Measurements from ENCODE around the gene KEAP1.

KEAP1 gene

DNA sequence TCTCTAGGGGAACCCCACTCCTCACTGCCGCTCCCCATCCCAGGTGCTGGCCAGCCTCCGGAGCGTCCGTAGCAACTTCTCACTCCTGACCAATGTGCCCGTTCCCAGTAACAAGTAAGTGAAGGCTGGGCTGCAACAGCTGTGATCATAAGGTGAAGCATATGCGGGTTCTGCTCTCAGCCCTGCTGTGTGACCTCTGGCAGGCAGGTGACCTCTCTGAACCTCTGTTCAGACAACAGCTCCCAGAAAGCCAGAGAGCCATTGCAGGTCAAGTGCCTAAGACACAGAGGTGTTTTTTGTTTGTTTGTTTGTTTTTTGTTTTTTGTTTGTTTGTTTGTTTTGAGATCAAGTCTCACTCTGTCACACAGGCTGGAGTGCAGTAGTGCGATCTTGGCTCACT, 54.1 kb downstream of the KEAP1 start:
- Histone ChIP-seq H3K36me3 (peaks cover 6% of the 10 kb centered on the region; the same call in 1 of the 2 replicates), H3K27me3 (ENCODE audit: insufficient read depth, low read depth, severe bottlenecking) (no peaks in the 10 kb centered on the region), H3K4me3 (ENCODE audit: low read depth, low read length) (no peak overlapping the region), H3K9me3 (ENCODE audit: severe bottlenecking) (no peaks in the 10 kb centered on the region), H3K27ac (no peak overlapping the region)
- TF ChIP-seq, protein P1, sequence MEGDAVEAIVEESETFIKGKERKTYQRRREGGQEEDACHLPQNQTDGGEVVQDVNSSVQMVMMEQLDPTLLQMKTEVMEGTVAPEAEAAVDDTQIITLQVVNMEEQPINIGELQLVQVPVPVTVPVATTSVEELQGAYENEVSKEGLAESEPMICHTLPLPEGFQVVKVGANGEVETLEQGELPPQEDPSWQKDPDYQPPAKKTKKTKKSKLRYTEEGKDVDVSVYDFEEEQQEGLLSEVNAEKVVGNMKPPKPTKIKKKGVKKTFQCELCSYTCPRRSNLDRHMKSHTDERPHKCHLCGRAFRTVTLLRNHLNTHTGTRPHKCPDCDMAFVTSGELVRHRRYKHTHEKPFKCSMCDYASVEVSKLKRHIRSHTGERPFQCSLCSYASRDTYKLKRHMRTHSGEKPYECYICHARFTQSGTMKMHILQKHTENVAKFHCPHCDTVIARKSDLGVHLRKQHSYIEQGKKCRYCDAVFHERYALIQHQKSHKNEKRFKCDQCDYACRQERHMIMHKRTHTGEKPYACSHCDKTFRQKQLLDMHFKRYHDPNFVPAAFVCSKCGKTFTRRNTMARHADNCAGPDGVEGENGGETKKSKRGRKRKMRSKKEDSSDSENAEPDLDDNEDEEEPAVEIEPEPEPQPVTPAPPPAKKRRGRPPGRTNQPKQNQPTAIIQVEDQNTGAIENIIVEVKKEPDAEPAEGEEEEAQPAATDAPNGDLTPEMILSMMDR (IDR thresholded peaks at IDR 0.05; ENCODE audit: low read depth, low read length): no peak
- no peak for DNase-seq

DNA sequence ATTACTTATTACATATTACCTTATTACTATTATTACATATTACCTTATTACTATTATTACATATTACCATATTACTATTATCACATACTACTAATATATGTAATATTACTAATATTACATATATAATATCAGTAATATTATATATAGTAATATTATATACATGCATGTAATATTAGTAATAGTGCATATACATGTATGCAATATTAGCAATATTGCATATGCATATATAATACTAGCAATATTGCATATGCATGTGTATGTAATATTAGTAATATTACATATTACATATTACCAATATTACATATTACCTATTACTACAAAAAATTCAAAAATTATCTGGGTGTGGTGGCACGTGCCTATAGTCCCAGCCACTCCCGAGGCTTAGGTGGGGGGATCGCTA, 60.5 kb downstream of the KEAP1 start:
- no peaks in the 10 kb centered on the region for H3K36me3 ChIP-seq
- H3K27ac ChIP-seq: no peak overlapping the region
- H3K9me3 ChIP-seq (ENCODE audit: severe bottlenecking): no peaks in the 10 kb centered on the region
- H3K4me3 ChIP-seq (ENCODE audit: low read depth, low read length): no peak overlapping the region
- no peak for DNase-seq
- TF ChIP-seq, protein P1 (IDR thresholded peaks at IDR 0.05; ENCODE audit: low read depth, low read length): no peak
- no peaks in the 10 kb centered on the region for H3K27me3 ChIP-seq (ENCODE audit: insufficient read depth, low read depth, severe bottlenecking)

DNA sequence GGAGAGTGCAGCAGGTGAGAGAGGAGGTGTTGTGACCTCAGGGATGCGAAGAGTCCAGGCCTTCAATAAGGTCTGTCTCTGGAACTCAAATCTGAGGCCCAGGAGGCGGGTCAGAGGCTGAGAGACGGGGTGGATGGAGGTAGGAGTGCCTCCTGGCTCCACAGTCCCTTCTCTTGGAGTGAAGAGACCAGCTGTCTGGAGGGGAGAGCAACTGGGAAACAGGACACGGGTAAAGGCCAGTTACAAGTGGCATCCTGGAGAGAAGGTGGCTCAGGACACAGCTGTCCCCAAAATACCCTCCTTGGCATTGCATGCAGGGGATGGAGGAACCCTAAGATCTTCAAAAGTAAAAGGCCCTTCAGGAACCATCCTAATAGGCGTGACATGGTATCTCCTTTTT, 63.6 kb downstream of the KEAP1 start:
- H3K9me3 ChIP-seq (ENCODE audit: severe bottlenecking): no peaks in the 10 kb centered on the region
- no peak overlapping the region for H3K4me3 ChIP-seq (ENCODE audit: low read depth, low read length)
- H3K36me3 ChIP-seq: no peaks in the 10 kb centered on the region
- TF ChIP-seq, protein P1 (IDR thresholded peaks at IDR 0.05; ENCODE audit: low read depth, low read length): no peak
- H3K27ac ChIP-seq: no peak overlapping the region
- H3K27me3 ChIP-seq (ENCODE audit: insufficient read depth, low read depth, severe bottlenecking): no peaks in the 10 kb centered on the region
- DNase-seq: no peak

Measured in WERI-Rb-1 (cell line).